GM21528 (cell line): ENCODE results near the gene DIDO1.

ENCODE experiments used
- ATAC-seq: cut with Tn5 transposase; IDR thresholded peaks from one replicate; pipeline ENCODE4 v1.9.1; 2021; ENCODE audit warnings: mild to moderate bottlenecking, moderate library complexity; ENCODE audit not compliant: unreplicated experiment, low FRiP score

DIDO1 gene

DNA sequence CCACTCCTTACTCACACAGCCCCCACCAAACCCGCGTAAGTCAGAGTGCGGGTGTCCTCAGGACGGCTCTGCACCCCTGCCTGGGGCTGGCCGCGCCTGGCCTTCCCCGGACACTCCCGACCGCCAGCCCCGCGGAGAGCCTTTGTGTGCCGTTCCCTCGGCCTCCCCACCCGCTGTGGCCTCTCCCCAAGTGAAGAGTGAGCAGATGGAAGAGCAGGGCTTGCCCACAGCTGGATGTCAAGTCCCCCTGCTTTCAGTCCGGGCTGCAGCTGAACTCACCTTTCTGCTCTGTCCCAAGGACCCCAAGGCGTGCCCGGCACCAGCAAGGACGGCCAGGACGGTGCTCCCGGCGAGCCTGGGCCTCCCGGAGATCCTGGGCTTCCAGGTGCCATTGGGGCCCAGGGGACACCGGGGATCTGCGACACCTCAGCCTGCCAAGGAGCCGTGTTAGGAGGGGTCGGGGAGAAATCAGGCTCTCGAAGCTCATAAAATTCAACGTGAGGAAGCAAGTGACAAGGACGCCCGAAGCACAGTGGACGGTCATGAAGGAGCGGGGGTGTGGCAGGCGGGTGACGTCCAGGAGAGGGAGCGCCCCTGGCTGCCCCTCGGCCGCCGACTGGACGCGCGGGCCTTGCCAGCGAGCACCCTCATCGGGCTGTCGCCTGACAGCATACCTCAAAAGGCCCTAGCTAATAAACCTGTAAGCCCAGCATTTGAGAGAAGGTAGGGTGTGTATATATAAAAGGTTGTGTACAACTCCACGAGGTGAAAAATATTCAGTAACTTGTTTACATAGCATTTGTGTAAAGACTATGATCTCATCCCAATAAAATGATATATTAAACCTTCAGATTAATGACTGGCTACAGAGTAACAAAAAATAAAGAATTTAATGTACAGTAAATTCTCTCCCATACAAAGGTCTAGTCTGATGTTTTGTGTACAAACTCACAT, 85.8 kb downstream of the DIDO1 start:
- no peak for ATAC-seq

DNA sequence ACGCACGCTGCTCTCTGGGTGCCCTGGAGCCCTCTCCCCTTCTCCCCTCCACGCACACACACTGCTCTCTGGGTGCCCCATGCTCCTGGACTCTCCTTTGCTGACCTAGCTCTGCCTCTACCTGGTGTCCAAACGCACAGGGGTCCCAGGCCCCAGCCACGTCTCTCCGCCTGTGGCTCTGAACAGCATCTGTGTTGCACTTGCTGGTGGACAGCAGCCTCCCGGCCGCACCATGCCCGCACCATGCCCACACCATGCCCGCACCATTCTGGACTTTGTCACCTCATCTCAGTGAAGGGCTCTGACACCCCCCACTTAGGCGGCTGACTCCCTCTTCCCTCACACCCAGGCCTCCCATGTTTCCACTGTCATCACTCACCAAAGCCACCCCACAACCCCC, 86.5 kb downstream of the DIDO1 start:
- ATAC-seq: no peak

DNA sequence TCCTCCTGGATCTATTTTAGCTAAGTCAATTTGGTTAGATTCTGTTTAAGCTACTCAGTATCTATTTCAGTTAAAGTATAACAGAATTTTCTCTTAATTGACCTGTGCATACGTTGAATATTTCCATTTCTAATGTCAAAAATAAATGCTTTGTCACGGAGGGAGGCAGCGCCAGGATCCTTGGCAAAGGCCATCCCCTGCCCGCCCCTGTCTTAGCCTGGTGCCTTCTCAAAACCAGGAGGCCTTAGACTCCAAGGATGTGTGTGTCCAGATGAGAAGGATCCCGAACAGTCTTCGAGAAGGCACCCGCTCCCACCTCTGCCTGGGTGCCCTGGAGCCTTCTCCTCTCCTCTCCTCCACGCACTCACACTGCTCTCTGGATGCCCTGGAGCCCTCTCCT, 87.0 kb downstream of the DIDO1 start:
- no peak for ATAC-seq

DNA sequence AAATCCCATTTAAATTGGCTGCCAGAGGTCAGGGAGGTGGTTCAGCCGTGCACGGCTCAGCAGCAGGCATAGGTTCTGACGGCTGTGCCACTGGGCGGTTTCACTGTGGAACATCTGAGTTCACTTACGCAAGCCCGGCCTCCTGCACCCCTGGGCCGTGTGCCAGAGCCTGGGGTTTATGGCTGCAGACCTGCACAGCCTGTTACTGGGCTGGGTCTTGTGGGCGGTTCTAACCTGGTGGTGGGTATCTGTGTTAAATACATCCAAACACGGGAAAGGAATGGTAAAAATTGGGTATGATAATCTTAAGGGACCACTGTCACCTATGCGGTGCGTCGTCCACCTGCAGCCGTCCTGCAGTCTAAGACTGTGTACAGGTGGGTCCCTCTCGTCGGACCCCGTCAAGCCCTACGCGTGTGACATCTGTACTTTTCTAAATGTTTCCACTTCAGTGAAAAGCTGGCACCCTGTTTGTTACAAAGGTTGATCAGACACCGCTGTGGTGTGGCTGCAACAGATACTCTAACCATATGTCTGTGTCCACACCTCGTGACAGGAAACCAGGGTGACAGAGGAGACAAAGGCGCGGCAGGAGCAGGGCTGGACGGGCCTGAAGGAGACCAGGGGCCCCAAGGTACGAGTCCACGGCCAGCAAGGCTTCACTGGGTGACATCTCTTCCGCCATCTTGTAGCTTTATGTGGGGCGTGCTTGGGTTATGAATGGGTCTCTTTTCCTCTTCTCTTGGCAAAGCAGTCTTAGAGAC, 88.0 kb downstream of the DIDO1 start:
- no peak for ATAC-seq

DNA sequence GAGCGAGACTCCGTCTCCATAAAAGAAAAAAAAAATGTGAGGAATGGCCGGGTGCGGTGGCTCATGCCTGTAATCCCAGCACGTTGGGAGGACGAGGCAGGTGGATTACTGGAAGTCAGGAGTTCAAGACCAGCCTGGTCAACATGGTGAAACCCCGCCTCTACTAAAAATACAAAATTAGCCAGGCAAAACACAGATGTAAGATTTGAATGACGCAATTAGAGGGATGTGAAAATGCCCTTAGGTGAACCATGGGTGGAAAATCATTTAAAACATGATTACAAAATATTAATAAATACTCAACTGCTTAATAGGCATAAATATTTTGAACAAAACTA, 88.5 kb downstream of the DIDO1 start:
- no peak for ATAC-seq

DNA sequence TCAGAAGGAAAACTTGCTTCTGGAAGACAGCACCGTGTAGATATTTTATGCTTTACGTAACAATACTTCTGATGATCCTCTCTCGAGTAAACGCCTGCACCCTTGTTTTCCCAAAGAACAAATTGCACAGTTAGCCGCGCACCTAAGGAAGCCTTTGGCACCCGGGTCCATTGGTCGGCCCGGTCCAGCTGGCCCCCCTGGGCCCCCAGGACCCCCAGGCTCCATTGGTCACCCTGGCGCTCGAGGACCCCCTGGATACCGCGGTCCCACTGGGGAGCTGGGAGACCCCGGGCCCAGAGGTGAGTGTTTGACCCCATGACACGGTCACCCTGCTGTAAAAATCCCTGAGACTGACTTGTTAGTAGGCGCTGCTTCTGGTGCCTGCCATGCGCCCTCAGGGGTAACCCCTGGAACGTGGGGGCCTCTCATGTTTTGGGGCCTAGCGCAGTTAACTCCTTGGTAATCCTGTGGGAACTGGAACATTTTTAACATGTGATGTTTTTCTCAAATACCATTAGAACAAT, 89.3 kb downstream of the DIDO1 start:
- no peak for ATAC-seq

DNA sequence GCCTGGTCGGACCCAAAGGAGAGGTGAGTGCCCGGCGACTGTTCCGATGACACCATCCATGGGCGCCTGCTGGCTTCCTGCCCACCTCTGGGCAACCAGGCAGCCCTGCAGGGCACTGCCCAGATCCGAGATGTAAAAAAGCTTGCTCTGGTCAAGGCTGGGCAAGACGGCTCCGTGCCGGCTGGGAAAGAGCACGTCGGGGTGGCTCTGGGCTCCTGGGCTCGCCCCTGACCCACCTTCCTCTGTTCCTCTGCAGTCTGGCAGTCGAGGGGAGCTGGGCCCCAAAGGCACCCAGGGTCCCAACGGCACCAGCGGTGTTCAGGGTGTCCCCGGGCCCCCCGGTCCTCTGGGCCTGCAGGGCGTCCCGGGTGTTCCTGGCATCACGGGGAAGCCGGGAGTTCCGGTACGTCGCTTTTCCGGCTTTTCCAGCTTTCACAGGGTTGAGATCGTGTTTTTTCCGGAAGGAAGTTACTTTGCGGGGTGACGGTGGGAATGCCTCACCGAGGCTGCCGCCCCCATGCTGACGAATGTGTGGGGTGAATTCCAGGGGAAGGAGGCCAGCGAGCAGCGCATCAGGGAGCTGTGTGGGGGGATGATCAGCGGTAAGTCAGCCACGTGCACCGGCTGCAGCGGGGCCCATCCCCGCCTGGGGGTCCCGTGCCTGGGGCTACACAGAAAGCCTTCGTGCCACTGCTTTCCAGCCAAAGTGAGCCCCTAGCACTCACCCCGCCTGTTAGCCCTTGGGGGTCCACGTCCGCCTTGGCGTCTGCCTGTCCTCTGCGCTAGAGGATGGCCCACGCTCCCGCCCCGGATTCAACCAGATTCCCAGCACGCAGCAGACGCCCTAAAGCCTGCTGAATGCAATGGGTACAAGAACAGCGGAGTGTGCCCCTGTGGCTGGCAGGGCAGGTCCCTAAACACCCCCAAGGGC, 90.1 kb downstream of the DIDO1 start:
- ATAC-seq: no peak

DNA sequence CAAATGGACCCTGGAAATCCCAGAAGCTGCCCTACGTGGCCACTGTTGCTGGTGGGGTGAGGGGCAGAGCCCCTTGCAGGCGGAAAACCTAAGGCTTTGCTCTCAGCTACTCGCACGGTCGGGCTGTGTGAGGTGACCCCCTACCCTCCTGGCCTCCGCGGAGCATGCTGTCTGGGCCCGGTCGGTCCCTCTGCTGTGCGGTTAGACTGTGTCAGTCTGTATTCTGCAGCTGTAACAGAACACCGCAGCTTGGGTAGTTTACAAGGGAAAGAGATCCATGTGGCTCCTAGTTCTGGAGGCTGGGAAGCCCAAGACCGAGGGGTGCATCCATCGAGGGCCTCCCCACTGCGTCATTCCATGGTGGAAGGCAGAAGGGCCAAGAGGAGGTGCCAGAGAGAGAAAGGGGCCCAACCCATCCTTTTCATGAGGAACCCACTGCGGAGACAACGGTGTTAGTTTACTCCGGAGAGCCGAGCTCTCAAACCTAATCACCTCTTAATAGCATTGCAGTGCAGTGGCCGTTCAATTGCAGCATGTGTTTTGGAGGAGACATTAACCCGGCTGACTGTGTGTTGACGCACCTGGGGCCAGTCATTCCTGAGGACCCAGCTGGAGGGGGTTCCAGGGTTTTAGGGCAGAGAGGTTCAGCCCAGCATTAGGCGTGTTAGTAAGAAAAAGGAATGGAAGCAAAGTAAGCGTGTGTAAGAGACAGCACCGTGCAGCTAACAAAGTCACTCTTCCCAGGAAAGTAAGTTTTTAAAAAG, 91.2 kb downstream of the DIDO1 start:
- ATAC-seq: no peak

DNA sequence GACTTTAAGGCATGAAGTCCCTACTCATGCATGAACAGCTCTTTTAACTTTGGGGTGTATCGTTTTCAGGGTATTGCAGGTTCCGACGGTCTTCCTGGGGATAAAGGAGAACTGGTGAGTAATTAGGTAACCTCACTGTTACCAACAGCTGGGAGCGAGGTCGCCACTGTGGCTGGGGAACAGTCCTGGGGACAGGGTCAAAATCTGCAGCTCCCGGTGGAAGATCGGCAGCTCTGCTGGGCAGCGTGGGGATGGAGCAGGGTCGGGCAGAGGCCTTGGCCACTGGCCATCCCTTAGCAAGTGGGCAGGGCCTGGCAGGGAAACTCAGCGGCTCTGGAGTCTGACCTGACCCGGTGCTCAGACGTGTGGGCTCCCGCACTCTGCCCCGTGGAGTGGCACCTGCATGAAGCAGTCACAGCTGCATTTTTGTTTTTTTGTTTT, 93.3 kb downstream of the DIDO1 start:
- peak; percentile 18 for ATAC-seq

DNA sequence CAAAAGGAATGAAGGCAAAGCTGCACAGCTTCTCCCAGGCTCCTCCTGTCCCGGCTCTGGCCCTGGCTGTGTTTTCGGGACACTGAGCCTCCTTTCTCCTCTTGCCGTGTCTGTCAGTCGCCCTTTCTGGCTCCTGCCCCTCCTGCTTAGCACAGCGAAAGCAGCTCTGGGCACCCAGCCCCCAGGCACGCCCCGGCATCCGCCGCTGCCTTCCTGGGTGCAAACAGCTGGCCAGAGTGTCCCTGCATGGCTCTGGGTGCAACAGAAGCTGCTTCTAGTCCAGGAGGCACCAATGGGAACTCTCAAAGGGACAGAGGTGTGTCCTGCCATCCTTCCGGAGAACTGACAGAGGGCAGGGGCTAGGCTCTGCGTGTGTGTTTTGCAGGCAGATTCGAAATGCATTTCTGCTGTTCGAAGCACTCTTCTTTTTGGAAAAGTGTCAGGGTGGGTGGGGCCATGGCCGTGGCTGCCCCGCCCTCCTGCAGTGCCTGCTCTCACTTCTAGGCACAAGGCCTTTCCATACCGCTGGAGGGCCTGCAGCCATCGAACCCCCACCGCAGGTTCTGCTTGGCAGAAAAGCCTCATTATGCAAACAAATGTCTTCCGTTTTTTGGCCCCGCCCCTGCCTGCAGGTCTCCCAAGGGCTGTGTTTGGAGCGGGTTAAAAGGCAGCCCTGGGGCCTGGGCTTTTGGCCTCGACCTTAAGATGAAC, 93.9 kb downstream of the DIDO1 start:
- peak; percentile 72 for ATAC-seq

DNA sequence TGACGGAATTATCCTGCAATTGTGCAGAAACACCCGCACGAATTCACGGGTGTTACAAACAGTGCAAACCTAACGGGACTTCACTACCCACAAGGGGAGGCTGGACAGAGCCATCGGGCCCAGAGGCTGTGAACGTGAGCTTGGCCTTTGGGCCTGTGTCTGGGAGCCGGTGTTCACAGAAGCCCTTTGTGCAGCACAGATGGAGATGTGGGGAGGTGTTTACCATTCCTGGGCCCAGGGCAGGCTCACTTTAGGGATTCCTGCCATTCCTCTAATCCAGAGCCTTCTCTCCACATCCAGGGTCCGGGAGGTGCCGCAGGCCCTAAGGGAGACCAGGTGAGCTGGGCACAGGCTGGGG, 94.5 kb downstream of the DIDO1 start:
- ATAC-seq: no peak

DNA sequence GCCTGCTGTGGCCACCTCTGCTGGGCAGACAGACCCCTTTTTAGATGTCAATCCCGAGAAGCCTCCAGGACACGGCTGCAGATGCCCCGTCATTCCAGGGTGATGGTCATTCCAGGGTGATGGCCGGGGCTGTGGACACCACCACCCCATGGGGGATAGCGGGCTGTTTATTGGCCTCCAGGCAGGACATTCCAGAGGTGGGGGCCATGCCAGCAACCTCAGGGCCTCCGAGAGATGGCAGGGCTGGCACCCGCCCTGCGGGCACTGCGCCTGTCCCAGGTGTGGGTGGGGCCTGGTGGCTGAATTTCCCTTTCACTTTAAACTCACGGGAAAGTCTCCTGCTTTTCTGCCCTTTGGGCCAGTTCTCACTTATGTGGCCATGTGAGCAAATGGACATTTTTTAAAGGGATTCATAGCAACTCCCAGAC, 94.9 kb downstream of the DIDO1 start:
- no peak for ATAC-seq

DNA sequence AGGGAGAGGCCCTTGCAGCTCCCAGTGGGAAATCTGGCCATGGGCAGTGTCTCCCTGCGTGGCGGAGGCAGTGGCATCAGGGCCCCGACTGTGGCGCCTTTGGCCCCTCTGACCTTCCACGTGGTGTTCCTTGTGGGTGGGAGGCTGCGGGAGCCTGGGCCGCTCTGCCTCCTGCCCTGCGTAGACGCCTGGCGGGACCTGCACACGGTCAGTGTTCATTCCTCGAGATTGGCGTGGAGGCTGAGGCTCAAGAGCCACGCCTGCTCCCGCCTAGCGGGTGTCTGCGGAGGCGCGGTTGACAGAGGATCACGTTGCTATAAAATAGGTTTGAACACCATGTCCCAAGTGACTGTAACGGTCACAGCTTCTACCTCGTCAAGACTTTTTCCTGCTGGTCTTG, 95.5 kb downstream of the DIDO1 start:
- no peak for ATAC-seq

DNA sequence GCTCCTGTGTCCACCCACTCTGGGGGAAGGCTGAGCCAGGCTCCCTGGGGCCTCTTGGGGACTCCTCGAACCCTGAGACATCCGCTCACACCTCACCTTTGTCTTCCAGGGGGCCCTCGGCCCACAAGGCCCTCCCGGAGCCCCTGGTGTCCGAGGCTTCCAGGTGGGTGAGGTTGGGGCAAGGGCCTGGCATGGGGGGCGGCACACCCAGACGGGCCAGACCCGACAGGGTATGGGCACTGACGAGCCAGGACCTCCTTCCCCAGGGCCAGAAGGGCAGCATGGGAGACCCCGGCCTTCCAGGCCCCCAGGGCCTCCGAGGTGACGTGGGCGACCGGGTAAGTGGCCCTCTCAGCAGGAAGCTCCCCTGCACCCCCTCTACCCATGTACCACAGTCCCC, 96.1 kb downstream of the DIDO1 start:
- ATAC-seq: no peak

DNA sequence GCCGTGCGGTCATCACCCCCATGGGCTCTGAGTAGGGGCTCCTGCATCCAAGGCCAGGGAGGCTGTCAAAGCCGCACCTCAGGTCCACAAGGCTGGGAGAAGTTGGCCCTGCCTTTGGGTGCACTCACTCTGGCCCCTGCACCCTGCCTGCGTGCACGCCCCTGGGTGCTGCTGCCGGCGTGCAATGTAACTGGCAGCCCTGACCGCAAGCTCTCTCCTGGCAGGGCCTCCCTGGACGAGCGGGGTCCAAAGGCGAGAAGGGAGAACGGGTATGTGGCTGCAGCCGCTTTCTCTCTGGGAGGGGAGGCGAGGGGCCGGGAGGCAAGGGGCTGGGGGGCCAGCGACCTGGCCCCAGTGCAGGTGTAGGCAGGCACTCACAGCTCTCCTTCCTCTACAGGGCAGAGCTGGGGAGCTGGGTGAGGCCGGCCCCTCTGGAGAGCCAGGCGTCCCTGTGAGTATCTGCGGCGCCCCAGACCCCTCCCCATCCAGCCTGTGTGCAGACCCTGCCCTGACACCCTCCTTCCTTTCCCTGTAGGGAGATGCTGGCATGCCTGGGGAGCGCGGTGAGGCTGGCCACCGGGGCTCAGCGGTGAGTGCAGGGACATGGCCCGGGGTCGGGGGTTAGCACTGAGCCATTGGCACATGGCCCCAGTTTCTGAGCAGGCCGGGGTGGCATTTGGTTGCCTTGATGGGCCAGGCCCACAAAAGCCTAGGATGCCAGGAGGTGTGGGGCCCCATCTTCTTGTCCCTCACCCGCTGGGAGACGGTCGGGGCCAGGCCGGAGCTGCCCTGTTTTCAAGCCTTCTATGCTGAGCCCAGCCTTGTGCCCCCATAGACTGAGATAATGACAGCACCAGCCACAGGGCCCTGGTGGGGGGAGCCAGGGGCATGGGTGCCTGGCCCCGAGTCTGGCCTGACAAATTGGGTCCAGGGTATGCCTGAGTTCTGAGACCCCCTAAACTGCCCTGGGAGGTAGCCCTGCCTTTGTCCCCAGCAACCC, 96.8 kb downstream of the DIDO1 start:
- no peak for ATAC-seq

DNA sequence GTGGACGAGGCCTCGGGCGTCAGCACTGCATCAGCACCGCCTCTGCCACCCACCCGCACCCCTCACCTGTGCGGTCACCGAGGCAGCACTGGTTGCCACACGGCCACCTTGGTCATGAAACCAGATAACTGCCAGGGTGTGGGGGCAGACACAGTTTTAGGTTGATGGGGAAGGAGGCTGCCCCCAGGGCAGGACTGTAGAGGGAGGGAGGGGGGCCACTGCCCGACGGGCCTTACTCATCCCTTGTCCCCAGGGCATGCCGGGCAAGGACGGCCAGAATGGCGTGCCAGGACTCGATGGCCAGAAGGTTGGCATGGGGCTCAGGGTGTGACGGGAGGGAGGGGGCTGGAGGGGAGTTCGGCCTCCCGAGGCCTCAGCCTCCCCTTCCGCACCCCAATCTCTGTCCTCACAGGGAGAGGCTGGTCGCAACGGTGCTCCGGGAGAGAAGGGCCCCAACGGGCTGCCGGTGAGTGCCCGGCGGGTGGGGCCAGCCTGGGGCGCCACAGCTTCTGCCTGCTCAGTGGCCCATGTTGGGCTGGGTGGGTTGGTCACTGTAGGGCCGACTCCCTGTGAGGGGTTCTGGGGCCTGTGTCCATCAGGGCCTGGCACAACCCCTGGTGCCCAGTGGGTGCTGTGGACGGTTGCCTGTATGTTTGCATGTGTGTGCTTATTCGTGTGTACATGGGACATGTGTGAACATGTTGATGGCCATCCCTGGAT, 97.6 kb downstream of the DIDO1 start:
- no peak for ATAC-seq

DNA sequence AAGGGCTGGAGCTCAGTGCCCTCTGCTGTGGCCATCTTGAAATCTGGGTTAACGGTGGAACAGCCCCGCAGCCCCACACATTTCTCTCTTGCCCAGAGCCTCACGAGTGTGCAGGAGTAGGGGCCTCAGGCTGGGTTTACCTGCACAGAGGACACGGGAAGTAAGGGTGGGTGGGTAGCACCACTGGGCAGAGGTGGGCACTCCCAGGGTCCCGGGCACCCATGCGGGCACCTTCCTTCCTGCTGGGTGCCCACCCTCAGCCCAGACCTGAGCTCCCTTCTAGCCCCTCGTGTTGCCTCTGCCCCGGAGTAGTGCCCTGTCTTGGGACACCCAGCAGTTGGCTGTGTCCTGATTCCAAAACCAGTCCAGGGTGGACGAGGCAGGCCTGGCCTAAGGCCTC, 98.3 kb downstream of the DIDO1 start:
- no peak for ATAC-seq
